Right renal cortex interstitium (tissue), 3 donors: ENCODE measurements around the gene SYCE3. TPM values are rescaled to one million over a fixed set of nuclear protein-coding genes. Genes with fewer than 3 reads are reported as not detected.
A peak's percentile ranks its signal among the peaks of the same experiment; 100 is the strongest.

Source experiments
- DNase-seq, 3 donors: peaks; one replicate each; pipeline ENCODE4 v3.0.0-alpha.2; 2013; ENCODE audit warnings: low read depth in 3 of 3, low spot score in 2 of 3
- polyA plus RNA-seq, 3 donors: library from polyadenylated mRNA; unstranded; fragments of 120-200 nt; gene quantifications; one replicate each; pipeline ENCODE4 v1.2.1, GENCODE V29; 2013; ENCODE audit not compliant: insufficient read length in 3 of 3

The SYCE3 gene
- polyA plus RNA-seq, 3 donors: 0.28 to 0.61 TPM; not detected in 1

GRCh38 chr22:50600967-50601668 lies 38.4 kb upstream of the SYCE3 start:
- no peak for DNase-seq

- no peak for DNase-seq
These were observed 37.8 kb upstream of the SYCE3 start, which contains the start of gene MAPK8IP2 for GRCh38 chr22:50600538-50600937. MAPK8IP2 (plus strand) TSS chr22:50600793; CDS start chr22:50600819, 26 bp downstream.

- no peak for DNase-seq
These were observed 37.2 kb upstream of the SYCE3 start for GRCh38 chr22:50599816-50600455.

- no peak for DNase-seq
These were observed 34.4 kb upstream of the SYCE3 start for GRCh38 chr22:50597097-50597496.

- DNase-seq: no peak
These were observed 32.5 kb upstream of the SYCE3 start for GRCh38 chr22:50595189-50595588.

GRCh38 chr22:50587407-50587806 lies 24.7 kb upstream of the SYCE3 start:
- no peak for DNase-seq

- DNase-seq: no peak
These were observed 23.7 kb upstream of the SYCE3 start for GRCh38 chr22:50586416-50586815.

- no peak for DNase-seq
These were observed 23.1 kb upstream of the SYCE3 start for GRCh38 chr22:50585781-50586180.

- DNase-seq: no peak
These were observed 22.5 kb upstream of the SYCE3 start for GRCh38 chr22:50585238-50585637.

GRCh38 chr22:50584106-50585096 lies 21.7 kb upstream of the SYCE3 start:
- DNase-seq: no peak

- no peak for DNase-seq
These were observed 20.7 kb upstream of the SYCE3 start for GRCh38 chr22:50583294-50583861.

- DNase-seq: peak; percentile 85 to 96 (median 94)
These were observed 20.0 kb upstream of the SYCE3 start, which contains the start of gene CHKB for GRCh38 chr22:50582493-50583293. CHKB (minus strand) TSS chr22:50582849; CDS start chr22:50582781, 68 bp downstream.

GRCh38 chr22:50581950-50582492 lies 19.3 kb upstream of the SYCE3 start:
- no peak for DNase-seq

- no peak for DNase-seq
These were observed 18.6 kb upstream of the SYCE3 start for GRCh38 chr22:50581031-50581949.

- no peak for DNase-seq
These were observed 17.0 kb upstream of the SYCE3 start for GRCh38 chr22:50579752-50580151.

- no peak for DNase-seq
These were observed 16.1 kb upstream of the SYCE3 start for GRCh38 chr22:50578776-50579310.

- DNase-seq: no peak
These were observed 15.5 kb upstream of the SYCE3 start, which contains the start of gene CPT1B for GRCh38 chr22:50577987-50578775. CPT1B (minus strand) TSS chr22:50578427; CDS start chr22:50577915, 512 bp downstream.
